ENCODE data around the gene FSIP1. TPM values are rescaled to one million over a fixed set of nuclear protein-coding genes. Genes with fewer than 3 reads are reported as not detected.

The FSIP1 gene
- polyA plus RNA-seq, 3 donors, result 0.10 to 0.48 (median 0.21) TPM

DNA sequence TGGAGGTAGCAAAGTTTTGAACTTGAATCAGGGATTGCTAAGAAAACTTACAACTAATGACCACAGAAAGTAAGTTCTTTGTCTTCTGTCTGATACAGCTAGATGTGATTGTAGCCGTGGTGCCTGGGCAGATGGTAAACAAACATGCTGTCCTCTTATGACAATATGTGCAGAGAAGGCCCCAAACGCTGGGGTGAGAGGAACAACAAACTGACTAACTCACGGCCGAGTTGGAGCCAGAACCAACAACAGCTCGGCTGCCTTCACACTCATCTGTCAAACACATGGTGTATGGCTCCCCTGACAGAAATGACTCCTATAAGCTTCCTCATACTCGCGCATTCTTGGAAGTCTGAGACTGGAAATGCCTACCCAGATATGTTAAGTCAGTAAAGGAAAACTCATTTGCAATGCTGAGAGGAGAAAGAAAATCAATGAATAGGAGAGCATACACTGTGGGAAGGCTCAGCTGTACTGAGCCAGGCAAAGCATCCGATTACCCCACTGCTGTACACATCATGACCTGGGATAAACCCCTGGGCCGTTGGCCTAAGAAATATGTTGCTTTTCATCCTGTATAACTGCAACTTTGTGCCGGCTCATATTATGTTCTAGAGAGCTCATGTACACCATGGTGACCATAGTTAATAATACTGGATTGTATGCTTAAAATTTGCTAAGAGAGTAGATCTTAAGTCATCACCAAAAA, 196.1 kb downstream of the FSIP1 start:
- Mint-ChIP-seq H3K27me3 (ENCODE audit: low read depth in 3 of 3) (peaks cover 4 to 26% (median 23%) of the 10 kb centered on the region in 3 donors), H3K4me3 (no peak overlapping the region), H3K27ac (no peak overlapping the region), H3K9me3 (peaks cover 0 to 3% (median 0%) of the 10 kb centered on the region in 7 donors), H3K4me1 (peaks cover 27% of the 10 kb centered on the region), H3K36me3 (peaks cover 98 to 100% of the 10 kb centered on the region in 2 donors)
- Histone ChIP-seq H3K27ac (ENCODE audit: low read depth in 1 of 2, low read length in 2 of 2) (no peak overlapping the region), H3K27me3 (ENCODE audit: control insufficient read depth in 2 of 2, insufficient read depth in 2 of 2, low read length in 2 of 2) (peaks cover 0 to 16% of the 10 kb centered on the region in 2 donors), H4K20me1 (ENCODE audit: insufficient read depth, low read length) (peaks cover 58% of the 10 kb centered on the region), H3K9ac (ENCODE audit: insufficient read depth, low read length, poor library complexity, severe bottlenecking) (no peak overlapping the region), H3K4me1 (ENCODE audit: control insufficient read depth in 1 of 2, insufficient read depth in 2 of 2, low read length in 2 of 2) (peaks cover 5 to 17% of the 10 kb centered on the region in 2 donors), H3K9me3 (replicated peaks in 1 of 2; ENCODE audit: control insufficient read depth in 1 of 2, insufficient read depth in 1 of 2, low read length in 2 of 2) (no peaks in the 10 kb centered on the region), H3K36me3 (replicated peaks in 1 of 2; ENCODE audit: control insufficient read depth in 1 of 2, insufficient read depth in 2 of 2, low read length in 2 of 2) (peaks cover 31 to 96% of the 10 kb centered on the region in 2 donors), H3K4me2 (replicated peaks; ENCODE audit: extremely low read depth, low read length, poor library complexity, severe bottlenecking) (no peak overlapping the region), H2AFZ (ENCODE audit: insufficient read depth, low read depth, low read length, poor library complexity, severe bottlenecking) (no peak overlapping the region), H3K4me3 (replicated peaks in 1 of 3; ENCODE audit: low read depth in 2 of 3, low read length in 3 of 3) (no peak overlapping the region), H3K79me2 (ENCODE audit: insufficient read depth, low read length) (no peaks in the 10 kb centered on the region)
- 100% methylated on average over 1 of the region's 10 CpGs for WGBS (ENCODE audit: insufficient coverage)
- intact Hi-C loops (cut with micrococcal nuclease), result loop anchor here (10.0 kb wide), 2 partner anchors 168 to 412 kb away; no protein-coding TSS in a partner anchor
- no peak for TF ChIP-seq CTCF (IDR thresholded peaks at IDR 0.05)
- DNase-seq, result no peak

- Mint-ChIP-seq H3K36me3 (peaks cover 95 to 98% of the 10 kb centered on the region in 2 donors), H3K4me3 (no peak overlapping the region), H3K9me3 (peaks cover 0 to 5% (median 0%) of the 10 kb centered on the region in 7 donors), H3K27me3 (ENCODE audit: low read depth in 3 of 3) (peaks cover 10 to 31% (median 30%) of the 10 kb centered on the region in 3 donors), H3K27ac (no peak overlapping the region), H3K4me1 (peaks cover 32% of the 10 kb centered on the region)
- peaks cover 2 to 22% of the 10 kb centered on the region in 2 donors for H3K27me3 ChIP-seq (ENCODE audit: control insufficient read depth in 2 of 2, insufficient read depth in 2 of 2, low read length in 2 of 2)
- H3K4me1 ChIP-seq (ENCODE audit: control insufficient read depth in 1 of 2, insufficient read depth in 2 of 2, low read length in 2 of 2), result peaks cover 12 to 24% of the 10 kb centered on the region in 2 donors
- H3K36me3 ChIP-seq (replicated peaks in 1 of 2; ENCODE audit: control insufficient read depth in 1 of 2, insufficient read depth in 2 of 2, low read length in 2 of 2), result peaks cover 25 to 90% of the 10 kb centered on the region in 2 donors
- no peak overlapping the region for H3K27ac ChIP-seq (ENCODE audit: low read depth in 1 of 2, low read length in 2 of 2)
- no peak overlapping the region for H3K4me2 ChIP-seq (replicated peaks; ENCODE audit: extremely low read depth, low read length, poor library complexity, severe bottlenecking)
- no peak overlapping the region for H3K4me3 ChIP-seq (replicated peaks in 1 of 3; ENCODE audit: low read depth in 2 of 3, low read length in 3 of 3)
- no peak for DNase-seq
- WGBS (ENCODE audit: insufficient coverage), result 100% methylated on average over 4 of the region's 4 CpGs
- H3K79me2 ChIP-seq (ENCODE audit: insufficient read depth, low read length), result no peaks in the 10 kb centered on the region
- intact Hi-C loops (cut with micrococcal nuclease), result loop anchor here (10.0 kb wide), 2 partner anchors 169 to 411 kb away; no protein-coding TSS in a partner anchor
- no peak overlapping the region for H2AFZ ChIP-seq (ENCODE audit: insufficient read depth, low read depth, low read length, poor library complexity, severe bottlenecking)
- no peaks in the 10 kb centered on the region for H3K9me3 ChIP-seq (replicated peaks in 1 of 2; ENCODE audit: control insufficient read depth in 1 of 2, insufficient read depth in 1 of 2, low read length in 2 of 2)
- H3K9ac ChIP-seq (ENCODE audit: insufficient read depth, low read length, poor library complexity, severe bottlenecking), result no peak overlapping the region
- TF ChIP-seq CTCF (IDR thresholded peaks at IDR 0.05), result no peak
- H4K20me1 ChIP-seq (ENCODE audit: insufficient read depth, low read length), result peaks cover 60% of the 10 kb centered on the region
Measured at GRCh38 chr15:39585871-39586301, 196.8 kb downstream of the FSIP1 start.

All from CD14-positive monocyte (primary cell).